Bone marrow (tissue), 2 donors: Measurements from ENCODE around the gene CLP1.
"Not testable (repeated sequence)": the region's sequence is repeated elsewhere in the genome, so short reads cannot be mapped to it uniquely, and the experiment has no call there.

Source experiments
- DNase-seq, 2 donors: peaks; one replicate each; lab custom pipeline; 2025; lab: John Stamatoyannopoulos, UW

The CLP1 gene

GRCh38 chr11:57667117-57667735 is 9.7 kb downstream of the CLP1 start:
- DNase-seq: peak; percentile 89 to 100

DNA sequence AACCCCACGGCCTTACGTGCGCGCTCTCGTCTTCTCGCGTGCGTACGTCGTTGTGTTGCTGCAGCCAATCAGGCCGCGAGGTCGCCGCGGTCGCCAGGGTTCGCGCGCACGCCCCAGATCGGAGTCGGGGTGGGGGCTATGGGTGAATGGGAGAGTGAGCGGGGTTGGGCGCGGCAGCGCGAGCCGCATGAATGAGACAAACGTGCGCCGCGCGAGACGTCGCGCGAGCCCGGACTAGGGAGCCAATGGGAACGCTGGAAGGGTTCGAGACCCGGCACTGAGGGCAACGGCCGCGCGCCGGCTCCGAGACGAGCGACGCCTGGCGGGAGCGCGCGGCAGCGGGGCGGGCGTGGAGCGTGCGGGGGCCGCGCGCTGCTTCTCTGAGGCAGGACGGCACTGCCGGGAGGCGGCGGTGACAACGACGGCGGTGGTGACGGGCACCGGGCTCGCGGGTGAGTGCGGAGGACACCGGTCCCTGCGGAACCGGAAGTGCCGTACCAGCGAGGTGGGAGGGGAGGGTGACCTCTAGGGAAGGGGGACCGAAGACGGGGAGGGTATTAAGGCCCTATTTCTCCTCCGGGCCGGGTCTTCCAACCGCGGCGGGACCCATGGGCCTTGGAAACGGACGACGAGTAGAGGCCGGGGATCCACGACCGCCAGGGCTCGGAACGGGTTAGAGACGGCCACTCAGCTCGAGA is 10.3 kb downstream of the CLP1 start, which contains the start of gene ZDHHC5:
Gene ZDHHC5, plus strand, starts transcription at position 379 of the 698 bp plus-strand sequence. CDS start 4,977 bp downstream, outside the sequence.
- peak; percentile 89 to 100 for DNase-seq

DNA sequence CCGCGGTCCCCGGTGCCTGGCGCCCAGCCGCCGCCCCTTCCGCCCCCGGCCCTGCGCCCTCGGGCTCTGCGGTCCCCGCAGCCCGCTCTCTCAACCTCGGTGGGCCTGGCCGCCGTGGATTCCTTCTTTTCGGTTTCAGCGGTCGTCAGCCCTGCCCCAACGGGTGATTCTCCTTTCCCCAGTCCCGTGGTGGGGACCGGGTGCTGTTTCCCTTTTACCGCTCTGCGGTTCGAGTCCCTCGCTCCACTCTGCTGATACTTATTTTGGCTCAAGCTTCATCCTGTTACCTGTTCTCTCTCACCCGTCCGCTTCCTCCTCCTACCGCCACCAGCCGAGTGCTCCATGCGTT is 10.8 kb downstream of the CLP1 start:
- DNase-seq: peak in 1 of 2 donors; percentile 61

DNA sequence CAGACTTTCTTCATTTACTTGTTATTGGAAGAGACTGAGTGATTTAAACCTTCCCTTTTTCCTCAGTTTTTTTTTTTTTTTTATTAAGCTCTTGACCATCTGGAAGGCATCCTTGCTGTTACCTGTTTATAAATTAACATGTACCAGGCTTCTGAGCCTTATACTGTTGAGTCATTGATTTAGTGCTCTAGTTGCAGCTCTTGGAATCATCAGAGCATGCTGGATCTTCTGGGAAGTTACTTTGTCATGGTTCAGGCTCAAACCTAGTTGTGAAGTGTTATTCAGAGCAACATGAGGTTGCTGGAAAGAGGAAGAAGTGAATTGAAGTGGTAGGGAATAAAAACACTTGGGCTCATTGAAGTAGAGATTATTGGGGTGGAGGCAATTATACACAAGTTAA is 16.7 kb downstream of the CLP1 start:
- no peak for DNase-seq

DNA sequence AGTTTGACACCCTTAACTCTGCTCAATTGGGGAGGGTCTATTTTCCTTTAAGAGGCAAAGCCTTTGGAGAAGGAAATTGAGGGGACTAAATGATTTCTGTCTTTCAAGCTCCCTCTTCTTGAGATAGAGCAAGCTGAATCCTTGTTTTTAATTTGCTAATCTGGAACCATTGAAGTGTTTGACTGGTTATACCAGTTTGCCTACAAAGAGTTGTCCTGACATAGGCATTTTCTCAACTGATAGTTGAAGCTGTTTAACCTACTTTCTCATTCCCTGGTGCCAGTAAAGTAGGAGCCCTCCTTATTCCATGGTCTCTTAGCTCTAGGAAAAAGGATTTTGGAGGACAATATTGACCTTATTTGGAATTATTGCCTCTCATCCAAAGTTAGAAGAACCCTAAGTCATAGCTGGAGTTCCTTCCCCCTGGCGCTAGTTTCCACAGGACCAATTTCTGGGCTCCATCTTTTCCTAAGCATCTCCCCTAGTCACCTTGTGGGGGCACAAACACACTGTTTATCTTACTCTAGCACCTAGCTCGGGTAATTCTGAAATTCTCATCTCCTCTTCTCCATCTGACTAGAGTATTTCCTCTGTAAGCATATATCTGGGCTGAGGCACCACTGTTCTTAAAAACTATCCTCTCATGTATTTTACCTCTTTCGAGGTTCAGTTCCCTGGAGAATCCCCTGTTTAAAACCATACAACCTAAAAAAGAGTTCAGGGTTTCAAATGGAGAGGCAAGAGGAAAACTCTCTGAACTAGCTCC is 17.8 kb downstream of the CLP1 start:
- DNase-seq: no peak

- DNase-seq: no peak
Measured at GRCh38 chr11:57679396-57679795, 21.8 kb downstream of the CLP1 start.

- DNase-seq: no peak
Measured at GRCh38 chr11:57680552-57680874, 23.0 kb downstream of the CLP1 start.

GRCh38 chr11:57681168-57681567 is 23.6 kb downstream of the CLP1 start:
- DNase-seq: no peak

DNA sequence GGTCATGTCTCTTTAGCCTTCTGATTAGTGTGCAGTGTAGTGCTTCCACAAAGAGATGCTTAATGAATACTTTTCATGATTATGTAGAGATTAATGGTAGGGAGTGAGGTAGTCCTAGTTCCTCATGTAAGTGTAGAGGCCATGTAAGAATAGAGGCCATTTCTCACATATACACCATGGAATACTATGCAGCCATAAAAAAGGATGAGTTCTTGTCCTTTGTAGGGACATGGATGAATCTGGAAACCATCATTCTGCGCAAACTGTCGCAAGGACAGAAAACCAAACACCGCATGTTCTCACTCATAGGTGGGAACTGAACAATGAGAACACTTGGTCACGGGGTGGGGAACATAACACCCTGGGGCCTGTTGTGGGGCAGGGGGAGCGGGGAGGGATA is 32.9 kb downstream of the CLP1 start:
- not testable (repeated sequence) for DNase-seq

DNA sequence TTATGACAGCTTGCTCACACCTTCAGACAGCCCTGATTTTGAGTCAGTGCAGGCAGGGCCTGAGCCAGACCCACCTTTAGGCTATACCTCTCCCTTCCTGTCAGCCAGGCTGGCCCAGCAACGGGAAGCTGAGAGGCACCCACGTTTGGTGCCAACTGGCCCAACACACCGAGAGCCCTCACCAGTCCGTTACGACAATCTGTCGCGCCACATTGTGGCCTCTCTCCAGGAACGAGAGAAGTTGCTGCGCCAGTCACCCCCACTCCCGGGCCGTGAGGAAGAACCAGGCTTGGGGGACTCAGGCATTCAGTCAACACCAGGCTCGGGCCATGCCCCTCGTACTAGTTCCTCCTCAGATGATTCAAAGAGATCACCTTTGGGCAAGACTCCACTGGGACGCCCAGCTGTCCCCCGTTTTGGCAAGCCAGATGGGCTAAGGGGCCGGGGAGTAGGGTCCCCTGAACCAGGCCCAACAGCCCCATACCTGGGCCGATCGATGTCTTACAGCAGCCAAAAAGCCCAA is 41.3 kb downstream of the CLP1 start:
- DNase-seq: no peak

- no peak for DNase-seq
Measured at GRCh38 chr11:57699813-57700212, 42.3 kb downstream of the CLP1 start.

DNA sequence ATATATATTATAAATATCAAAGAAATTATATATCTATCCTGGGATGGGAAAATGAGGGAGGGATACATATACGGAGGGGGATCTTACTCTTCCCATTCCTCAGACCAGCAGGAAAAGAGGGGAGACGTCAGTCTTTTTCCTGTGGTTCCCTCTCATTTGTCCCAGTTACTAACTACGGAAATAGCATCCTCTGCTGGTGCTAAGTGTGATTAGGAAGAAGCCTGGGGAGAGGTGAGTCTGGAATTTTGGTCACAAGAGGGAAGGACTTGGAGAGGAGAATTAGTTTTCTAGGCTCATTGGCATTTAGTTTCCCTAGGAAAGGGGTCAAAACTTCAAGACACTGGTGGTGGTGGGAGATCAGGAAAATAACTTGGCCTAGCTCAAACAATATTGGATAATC is 42.9 kb downstream of the CLP1 start:
- DNase-seq: no peak

DNA sequence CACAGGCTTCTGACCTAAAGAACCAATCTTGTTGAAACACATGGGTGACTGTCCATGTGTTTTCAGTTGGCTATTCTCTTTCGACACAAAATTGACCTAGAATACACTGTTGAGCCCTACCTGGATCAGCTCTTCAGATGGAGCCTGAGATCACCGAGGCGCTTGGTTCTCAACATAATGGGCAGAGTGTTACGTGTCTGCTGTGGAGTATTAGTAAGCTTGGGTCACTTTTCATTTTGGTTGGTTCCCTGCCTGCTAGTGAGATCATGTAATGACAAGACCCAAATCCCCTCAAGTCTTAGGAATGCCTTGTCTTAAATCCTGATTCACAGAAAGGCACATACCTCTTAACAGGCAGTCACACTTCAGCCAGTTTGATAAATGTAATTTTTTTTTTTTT is 45.8 kb downstream of the CLP1 start:
- DNase-seq: no peak

DNA sequence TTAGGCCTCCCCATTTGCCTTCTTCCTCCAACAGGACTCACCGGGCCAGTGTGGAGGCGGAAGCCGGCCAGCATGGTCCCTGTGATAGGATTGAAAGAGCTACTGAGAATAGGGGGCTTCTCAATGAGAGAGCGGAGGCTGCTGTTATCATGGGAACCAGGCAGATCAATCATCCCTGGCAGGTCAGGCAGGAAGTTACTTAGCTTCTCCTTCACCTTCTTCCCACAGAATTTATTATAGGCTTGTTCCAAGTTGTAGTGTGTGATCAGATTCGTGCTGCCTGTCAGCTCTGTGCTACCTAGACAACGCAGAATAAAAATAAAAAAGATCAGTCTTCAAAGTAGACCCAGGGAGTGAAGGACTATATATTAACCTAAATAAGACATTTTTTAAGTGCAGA is 47.4 kb downstream of the CLP1 start:
- DNase-seq: no peak

DNA sequence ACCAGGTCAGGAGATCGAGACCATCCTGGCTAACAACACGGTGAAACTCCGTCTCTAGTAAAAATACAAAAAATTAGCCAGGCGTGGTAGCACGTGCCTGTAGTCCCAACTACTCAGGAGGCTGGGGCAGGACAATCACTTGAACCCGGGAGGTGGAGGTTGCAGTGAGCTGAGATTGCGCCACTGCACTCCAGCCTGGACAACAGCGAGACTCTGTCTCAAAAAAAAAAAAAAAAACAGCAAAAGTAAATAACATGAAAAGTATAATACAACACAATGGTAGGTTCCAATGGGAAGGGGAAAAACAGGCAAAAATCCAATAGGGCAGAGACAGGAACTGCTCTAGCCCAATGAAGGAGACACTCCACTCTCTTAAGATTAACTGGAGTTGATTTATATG is 47.9 kb downstream of the CLP1 start:
- not testable (repeated sequence) for DNase-seq

DNA sequence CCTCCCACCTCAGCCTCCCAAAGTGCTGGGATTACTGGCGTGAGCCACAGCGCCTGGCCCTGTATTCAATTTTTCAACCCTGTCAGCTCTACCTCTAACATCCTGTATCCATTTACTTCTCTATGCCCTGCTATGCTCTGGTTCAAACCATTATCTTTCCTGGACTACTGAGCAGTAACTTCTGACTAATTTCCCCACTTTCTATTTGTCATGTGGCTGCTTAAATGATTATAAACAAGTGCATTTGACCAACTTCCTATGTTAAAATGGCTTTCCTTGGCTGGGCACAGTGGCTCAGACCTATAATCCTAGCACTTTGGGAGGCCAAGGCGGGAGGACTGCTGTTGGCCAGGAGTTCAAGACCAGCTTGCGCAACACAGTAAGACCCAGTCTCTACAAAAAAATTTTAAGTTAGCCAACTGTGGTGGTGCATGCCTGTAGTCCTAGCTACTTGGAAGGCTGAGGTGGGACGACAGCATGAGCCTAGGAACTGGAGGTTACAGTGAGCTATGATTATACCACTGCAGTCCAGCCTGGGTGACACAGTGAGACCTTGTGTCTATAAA is 52.3 kb downstream of the CLP1 start:
- no peak for DNase-seq
